ENCODE results near the gene ZNF774. TPM values are rescaled to one million over a fixed set of nuclear protein-coding genes. Genes with fewer than 3 reads are reported as not detected.

ZNF774 gene
- total and polyA plus RNA-seq, 10 of the 15 experiments (the other 5 are each of a cell fraction or from before 2014, with no cell fraction given) = 0.35 to 2.5 (median 1.7) TPM

- TF ChIP-seq, protein P1, sequence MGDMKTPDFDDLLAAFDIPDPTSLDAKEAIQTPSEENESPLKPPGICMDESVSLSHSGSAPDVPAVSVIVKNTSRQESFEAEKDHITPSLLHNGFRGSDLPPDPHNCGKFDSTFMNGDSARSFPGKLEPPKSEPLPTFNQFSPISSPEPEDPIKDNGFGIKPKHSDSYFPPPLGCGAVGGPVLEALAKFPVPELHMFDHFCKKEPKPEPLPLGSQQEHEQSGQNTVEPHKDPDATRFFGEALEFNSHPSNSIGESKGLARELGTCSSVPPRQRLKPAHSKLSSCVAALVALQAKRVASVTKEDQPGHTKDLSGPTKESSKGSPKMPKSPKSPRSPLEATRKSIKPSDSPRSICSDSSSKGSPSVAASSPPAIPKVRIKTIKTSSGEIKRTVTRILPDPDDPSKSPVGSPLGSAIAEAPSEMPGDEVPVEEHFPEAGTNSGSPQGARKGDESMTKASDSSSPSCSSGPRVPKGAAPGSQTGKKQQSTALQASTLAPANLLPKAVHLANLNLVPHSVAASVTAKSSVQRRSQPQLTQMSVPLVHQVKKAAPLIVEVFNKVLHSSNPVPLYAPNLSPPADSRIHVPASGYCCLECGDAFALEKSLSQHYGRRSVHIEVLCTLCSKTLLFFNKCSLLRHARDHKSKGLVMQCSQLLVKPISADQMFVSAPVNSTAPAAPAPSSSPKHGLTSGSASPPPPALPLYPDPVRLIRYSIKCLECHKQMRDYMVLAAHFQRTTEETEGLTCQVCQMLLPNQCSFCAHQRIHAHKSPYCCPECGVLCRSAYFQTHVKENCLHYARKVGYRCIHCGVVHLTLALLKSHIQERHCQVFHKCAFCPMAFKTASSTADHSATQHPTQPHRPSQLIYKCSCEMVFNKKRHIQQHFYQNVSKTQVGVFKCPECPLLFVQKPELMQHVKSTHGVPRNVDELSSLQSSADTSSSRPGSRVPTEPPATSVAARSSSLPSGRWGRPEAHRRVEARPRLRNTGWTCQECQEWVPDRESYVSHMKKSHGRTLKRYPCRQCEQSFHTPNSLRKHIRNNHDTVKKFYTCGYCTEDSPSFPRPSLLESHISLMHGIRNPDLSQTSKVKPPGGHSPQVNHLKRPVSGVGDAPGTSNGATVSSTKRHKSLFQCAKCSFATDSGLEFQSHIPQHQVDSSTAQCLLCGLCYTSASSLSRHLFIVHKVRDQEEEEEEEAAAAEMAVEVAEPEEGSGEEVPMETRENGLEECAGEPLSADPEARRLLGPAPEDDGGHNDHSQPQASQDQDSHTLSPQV (IDR thresholded peaks at IDR 0.05) = no peak
- TF ChIP-seq YBX1 (IDR thresholded peaks at IDR 0.05) = no peak
- TF ChIP-seq BMI1 (IDR thresholded peaks at IDR 0.05; ENCODE audit: borderline replicate concordance) = no peak
- TF ChIP-seq, protein P2, sequence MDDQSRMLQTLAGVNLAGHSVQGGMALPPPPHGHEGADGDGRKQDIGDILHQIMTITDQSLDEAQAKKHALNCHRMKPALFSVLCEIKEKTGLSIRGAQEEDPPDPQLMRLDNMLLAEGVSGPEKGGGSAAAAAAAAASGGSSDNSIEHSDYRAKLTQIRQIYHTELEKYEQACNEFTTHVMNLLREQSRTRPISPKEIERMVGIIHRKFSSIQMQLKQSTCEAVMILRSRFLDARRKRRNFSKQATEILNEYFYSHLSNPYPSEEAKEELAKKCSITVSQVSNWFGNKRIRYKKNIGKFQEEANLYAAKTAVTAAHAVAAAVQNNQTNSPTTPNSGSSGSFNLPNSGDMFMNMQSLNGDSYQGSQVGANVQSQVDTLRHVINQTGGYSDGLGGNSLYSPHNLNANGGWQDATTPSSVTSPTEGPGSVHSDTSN (IDR thresholded peaks at IDR 0.05; ENCODE audit: insufficient replicate concordance, low read depth, low read length) = no peak
- no peak for TF ChIP-seq RB1 (IDR thresholded peaks at IDR 0.05; ENCODE audit: borderline replicate concordance)
- no peak for TF ChIP-seq ZSCAN29 (IDR thresholded peaks at IDR 0.05)
- no peak for TF ChIP-seq SUZ12 (IDR thresholded peaks at IDR 0.05; ENCODE audit: unreplicated experiment)
Observed at GRCh38 chr15:90340345-90340744, 11.7 kb upstream of the ZNF774 start (continued).
